ENCODE measurements around the gene CTDNEP1. TPM values are rescaled to one million over a fixed set of nuclear protein-coding genes. Genes with fewer than 3 reads are reported as not detected.

Gene CTDNEP1
- total RNA-seq, 1 donor from 2014 or later, result 140 TPM

DNA sequence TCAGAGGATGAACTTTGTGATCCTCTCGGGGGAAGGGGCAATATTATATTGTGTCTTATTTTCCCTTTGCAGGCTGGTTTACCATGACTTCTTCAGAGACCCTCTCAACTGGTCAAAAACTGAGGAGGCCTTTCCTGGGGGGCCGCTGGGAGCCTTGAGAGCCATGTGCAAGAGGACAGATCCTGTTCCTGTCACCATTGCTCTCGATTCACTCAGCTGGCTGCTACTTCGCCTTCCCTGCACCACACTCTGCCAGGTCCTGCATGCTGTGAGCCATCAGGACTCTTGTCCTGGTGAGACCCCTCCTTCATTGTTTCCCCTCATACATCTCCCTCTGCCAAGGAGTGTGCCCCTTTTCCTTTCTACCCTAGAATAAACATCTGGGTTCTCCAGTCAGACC, 3.0 kb upstream of the CTDNEP1 start:
- DNase-seq, result no peak
- TF ChIP-seq, protein P1, sequence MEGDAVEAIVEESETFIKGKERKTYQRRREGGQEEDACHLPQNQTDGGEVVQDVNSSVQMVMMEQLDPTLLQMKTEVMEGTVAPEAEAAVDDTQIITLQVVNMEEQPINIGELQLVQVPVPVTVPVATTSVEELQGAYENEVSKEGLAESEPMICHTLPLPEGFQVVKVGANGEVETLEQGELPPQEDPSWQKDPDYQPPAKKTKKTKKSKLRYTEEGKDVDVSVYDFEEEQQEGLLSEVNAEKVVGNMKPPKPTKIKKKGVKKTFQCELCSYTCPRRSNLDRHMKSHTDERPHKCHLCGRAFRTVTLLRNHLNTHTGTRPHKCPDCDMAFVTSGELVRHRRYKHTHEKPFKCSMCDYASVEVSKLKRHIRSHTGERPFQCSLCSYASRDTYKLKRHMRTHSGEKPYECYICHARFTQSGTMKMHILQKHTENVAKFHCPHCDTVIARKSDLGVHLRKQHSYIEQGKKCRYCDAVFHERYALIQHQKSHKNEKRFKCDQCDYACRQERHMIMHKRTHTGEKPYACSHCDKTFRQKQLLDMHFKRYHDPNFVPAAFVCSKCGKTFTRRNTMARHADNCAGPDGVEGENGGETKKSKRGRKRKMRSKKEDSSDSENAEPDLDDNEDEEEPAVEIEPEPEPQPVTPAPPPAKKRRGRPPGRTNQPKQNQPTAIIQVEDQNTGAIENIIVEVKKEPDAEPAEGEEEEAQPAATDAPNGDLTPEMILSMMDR (IDR thresholded peaks at IDR 0.05), result no peak
- no peak for ATAC-seq
- no peaks in the 10 kb centered on the region for H3K9me3 ChIP-seq
- no peak overlapping the region for H3K4me3 ChIP-seq
- no peak overlapping the region for H3K27ac ChIP-seq
- no peaks in the 10 kb centered on the region for H3K27me3 ChIP-seq (ENCODE audit: low read depth)
- peaks cover 55% of the 10 kb centered on the region for H3K36me3 ChIP-seq
- H3K4me1 ChIP-seq, result peaks cover 35% of the 10 kb centered on the region
- intact Hi-C loops (cut with DNase I), result no loop called here

DNA sequence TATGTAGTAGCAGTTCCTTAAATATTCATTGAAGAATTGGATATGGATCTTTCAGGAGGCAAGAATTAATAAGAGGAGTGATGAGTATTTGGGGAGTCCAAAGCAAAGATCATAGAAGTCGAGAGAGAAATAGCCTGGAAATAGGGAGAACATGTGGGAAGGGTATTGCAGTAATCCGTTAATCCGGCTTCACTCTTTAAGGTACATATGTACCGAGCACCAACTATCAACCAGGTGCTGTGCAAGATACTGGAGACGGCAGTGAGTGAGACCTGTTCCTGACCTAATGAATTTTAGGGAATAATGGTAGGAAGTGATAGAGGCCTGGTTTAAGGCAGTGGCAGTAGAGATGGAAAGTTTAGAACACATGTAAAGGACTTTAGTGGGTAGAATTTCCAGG, 1.5 kb upstream of the CTDNEP1 start:
- ATAC-seq (no peak), DNase-seq (no peak)
- Histone ChIP-seq H3K27me3 (ENCODE audit: low read depth) (no peaks in the 10 kb centered on the region), H3K27ac (peak overlapping the region; percentile 100), H3K9me3 (no peaks in the 10 kb centered on the region), H3K4me1 (peaks cover 36% of the 10 kb centered on the region), H3K36me3 (peaks cover 44% of the 10 kb centered on the region), H3K4me3 (peak overlapping the region; percentile 89)
- TF ChIP-seq, protein P1 (IDR thresholded peaks at IDR 0.05), result no peak
- intact Hi-C loops (cut with DNase I), result no loop called here

DNA sequence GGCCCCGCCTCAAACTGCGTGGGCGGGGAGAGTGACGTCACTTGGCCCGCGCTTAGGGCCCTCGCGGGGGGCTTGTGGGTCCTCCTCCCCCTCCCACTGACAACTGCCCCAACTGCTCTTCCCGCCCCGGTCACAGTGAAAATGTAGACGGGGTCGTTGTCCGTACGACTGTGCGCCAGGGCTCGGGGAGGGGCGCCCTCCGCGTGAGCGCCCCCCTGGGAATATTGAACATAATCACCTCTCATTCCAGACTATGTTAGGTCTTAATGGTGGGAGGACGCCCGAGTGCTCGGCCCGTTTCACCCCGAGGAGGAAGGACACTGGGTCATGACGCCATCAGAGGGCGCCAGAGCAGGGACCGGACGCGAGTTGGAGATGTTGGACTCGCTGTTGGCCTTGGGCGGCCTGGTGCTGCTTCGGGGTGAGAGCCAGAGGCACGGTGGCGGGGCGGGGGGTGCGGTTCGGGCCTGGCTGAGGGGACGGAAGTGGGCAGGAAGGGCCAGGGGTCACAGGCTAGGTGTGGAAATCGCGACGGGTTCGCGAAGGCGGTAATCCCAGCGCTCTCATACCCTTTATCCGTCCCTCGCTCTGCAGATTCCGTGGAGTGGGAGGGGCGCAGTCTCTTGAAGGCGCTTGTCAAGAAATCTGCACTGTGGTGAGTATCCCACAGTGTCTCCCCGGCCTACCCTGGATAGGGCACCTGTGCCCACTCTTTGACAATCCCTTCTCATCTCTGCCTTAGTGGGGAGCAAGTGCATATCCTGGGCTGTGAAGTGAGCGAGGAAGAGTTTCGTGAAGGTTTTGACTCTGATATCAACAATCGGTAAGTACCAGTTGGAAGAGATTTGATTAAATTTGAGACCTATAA, 876 bp upstream of the CTDNEP1 start, which contains the start of gene ELP5:
Gene ELP5, plus strand, starts transcription at position 40 of the 868 bp plus-strand sequence. Its CDS starts 336 bp downstream, at position 376.
- intact Hi-C loops (cut with DNase I), result no loop called here
- H3K4me1 ChIP-seq, result peaks cover 36% of the 10 kb centered on the region

DNA sequence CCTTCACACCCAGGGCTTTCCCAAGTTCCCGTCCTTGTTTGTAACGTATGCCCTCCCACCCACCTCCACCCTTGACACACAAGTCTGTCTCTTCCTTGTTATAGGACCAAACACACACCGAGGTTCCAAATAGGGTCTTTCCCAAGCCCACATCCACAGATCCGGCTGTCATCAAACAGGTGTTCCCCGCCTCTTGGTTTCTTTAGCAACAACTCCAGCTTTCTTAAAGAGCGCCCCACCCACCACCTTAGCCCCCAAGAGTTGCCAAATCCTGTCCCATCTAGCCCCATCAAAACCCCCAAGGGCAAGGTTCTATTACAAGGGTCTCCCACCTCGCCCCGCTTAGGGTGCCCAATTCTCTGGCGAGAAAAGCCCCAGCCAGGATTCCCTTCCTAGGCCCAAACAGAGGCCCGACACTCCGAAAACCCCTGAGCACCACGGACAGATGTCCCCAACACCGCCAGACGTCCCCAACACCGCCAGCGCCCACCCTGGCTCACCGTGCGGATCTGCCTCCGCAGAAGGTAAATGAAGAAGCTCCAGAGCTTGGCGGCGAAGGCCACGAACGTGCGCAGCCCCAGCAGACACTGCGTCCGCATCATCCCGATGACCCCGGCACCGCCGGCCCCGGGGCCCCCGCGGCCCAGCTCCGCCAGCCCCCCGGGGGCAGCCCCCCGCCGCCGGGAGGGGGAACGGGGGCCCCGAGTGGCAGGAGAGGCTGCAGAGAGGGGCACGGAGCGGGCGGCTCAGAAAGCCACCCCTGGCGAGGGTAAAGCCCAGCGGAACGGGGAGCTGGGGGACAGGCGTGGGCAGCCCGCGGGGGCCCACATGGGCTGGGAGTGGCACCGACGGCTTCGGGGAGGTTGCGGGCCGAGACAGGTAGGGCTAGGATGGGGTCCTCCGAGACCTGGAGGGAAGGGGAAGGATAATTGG, 573 bp downstream of the CTDNEP1 start:
- Histone ChIP-seq H3K4me1 (peaks cover 36% of the 10 kb centered on the region), H3K4me3 (peak overlapping the region; percentile 89), H3K27me3 (ENCODE audit: low read depth) (no peaks in the 10 kb centered on the region), H3K36me3 (peaks cover 35% of the 10 kb centered on the region), H3K27ac (peak overlapping the region; percentile 100), H3K9me3 (no peaks in the 10 kb centered on the region)
- TF ChIP-seq, protein P1 (IDR thresholded peaks at IDR 0.05), result no peak
- intact Hi-C loops (cut with DNase I), result no loop called here
- no peak for DNase-seq
- peak in 1 of 2 donors; percentile 20 for ATAC-seq

More for the DNA sequence above, 876 bp upstream of the CTDNEP1 start, which contains the start of gene ELP5:
- TF ChIP-seq, protein P1 (IDR thresholded peaks at IDR 0.05), result peak; percentile 24
- no peaks in the 10 kb centered on the region for H3K27me3 ChIP-seq (ENCODE audit: low read depth)
- ATAC-seq (peak; percentile 82 to 87), DNase-seq (peak; percentile 97)
- H3K27ac ChIP-seq, result peak within 1 kb of the TSS; percentile 100
- peaks cover 37% of the 10 kb centered on the region for H3K36me3 ChIP-seq
- peak within 1 kb of the TSS; percentile 89 for H3K4me3 ChIP-seq
- no peaks in the 10 kb centered on the region for H3K9me3 ChIP-seq

DNA sequence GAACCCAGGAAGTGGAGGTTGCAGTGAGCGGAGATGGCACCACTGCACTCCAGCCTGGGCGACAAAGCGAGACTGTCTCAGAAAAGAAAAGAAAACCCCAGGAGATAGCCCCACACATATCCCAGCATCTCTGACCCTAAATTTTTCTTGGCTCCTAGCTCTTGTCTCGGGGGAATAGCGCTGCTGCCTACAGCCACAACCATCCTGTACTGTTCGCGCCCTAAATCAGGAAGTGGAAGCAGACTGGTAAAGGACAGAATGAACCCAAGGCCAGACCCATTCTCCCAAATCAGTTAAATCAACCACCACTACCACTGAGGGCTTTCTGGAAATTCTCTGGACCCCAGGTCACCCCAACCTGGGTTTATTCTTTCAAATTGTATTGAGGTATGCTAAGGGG, 1.7 kb downstream of the CTDNEP1 start:
- DNase-seq, result no peak
- H3K27ac ChIP-seq, result no peak overlapping the region

More for the DNA sequence above, 1.7 kb downstream of the CTDNEP1 start:
- Histone ChIP-seq H3K4me3 (peak overlapping the region; percentile 89), H3K27me3 (ENCODE audit: low read depth) (no peaks in the 10 kb centered on the region), H3K9me3 (no peaks in the 10 kb centered on the region), H3K36me3 (peaks cover 35% of the 10 kb centered on the region), H3K4me1 (peaks cover 36% of the 10 kb centered on the region)
- TF ChIP-seq, protein P1 (IDR thresholded peaks at IDR 0.05), result no peak
- intact Hi-C loops (cut with DNase I), result no loop called here
- ATAC-seq, result no peak

Measured in lower lobe of right lung (tissue), 2 donors.